Stimulated activated CD8-positive, alpha-beta memory T cell treated with anti-CD3 and anti-CD28 coated beads, Interleukin-2, amount 100 ng/mL, for 1 hour (primary cell): Measurements from ENCODE around the gene TREM2.

Source experiments
- DNase-seq, 2 donors: peaks; one replicate each; pipeline ENCODE4 v3.0.0-alpha.2; 2020; ENCODE audit warnings: low read depth in 2 of 2

The TREM2 gene

DNA sequence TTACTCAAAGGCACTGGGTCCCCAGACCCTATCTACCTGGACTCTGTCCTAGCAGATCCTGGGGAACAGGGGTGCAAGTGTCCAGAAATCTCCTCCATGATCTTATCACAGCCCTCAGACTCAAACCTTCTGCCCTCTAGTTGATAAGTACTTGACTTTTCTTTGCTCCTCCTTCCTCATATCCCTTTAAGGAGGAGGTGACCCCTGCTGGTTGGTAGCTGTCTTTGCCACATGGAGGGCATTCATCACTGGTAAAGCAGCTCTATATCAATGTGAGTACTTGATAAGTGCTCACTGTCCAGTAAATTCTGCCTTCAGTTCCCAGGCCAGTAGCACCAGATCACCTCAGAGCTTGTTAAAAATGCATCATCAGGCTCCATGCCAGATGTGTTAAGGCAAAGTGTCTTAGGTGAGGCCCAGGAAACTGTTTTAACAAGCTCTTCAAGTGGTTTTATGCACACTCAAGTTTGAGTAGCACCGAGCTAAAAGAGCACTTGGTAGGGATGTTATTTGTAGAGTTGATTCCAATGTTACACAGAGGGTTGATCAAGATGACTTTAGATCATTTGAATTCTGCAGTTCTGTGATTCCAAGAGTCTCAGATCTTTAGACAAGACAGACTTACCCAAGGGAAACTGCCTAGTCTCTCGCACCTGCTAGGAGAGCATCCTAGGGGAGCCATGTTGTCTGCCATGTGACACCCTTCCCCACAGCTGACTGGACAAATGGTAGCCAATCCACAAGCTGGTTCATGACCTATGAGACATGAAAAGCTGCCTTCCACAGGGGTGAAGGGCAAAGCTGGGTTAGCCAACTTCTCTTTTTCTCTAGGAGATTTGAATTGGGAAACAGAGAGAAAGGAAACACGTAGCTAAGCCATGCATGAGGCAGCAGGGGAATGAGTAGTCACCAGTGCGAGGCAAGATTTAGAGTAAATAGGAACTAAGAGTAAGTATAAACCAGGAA lies 19.4 kb upstream of the TREM2 start:
- no peak for DNase-seq

DNA sequence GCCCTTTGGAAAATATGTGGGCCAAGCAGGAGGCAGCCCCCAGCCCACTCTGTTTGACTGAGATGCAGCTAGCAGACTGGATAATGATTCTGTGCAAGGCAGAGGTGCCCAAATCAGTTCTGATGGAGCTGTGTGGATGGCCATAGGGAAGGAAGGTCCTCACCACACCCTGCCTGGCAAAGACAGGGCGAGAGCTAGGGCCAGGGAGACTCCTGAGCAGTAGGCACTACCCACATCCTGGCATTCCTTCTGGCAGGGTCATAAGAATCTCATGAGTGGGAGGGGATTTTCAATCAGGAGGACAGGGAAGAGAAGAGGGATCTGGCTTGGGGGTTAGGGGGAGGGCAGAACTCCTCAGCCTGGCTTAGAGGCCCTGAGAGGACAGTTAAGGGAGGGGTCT lies 18.6 kb upstream of the TREM2 start:
- DNase-seq = no peak

DNA sequence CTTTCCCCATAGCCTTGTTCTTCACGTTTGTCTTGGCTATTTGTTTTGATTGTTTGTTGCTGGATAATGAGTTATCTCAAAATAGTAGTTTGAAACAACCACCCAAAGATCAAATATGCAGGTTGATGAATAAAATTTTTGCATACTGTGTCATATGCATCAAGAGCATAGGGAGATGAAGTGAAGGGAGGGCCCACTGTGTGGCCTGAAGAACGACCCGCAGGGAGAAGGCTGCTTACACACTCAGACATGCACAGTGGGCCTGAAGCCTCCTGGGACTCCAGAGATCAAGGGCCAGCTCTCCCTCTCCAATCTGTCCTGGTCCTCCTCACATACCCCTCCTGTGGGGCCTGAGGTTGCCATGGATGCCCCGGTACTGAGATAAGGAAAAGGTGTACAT lies 16.2 kb upstream of the TREM2 start:
- DNase-seq = no peak

DNA sequence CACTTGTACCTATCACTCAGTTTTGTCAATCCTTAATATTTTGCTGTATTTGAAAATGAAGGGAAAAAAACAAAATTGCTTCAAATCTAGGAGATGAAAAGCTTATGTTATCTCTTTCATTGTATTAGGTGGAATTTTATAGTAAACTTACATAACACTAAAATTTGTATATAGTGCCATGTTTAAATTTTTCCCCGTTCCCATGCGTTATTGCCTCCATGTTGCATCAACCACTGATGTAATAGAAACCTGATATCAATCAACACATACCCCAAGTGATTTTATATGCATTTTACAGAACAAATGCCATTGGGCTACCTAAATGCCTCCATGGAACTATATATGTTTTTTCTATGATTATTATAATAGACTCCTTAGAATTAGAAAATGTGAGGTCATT lies 14.8 kb upstream of the TREM2 start:
- DNase-seq = no peak

DNA sequence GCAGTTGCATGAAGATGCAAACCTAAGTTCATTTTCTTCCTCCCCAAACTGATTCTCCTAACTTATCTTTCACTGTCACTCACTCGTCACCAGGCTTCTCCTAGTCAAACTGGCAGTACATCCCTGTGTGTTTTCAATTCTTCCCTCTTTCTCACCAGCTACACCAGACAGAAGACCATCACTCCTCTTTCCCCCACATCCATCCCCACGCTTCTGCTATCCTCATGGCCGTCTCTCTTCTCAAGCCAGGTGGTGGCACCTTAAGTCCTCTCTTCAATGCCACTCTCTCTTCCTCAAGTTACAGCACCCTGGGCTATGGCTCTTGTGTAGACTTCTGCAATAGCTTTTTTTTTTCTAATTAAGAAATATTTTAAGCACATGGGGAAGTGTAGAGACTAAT lies 14.4 kb upstream of the TREM2 start:
- DNase-seq = no peak

DNA sequence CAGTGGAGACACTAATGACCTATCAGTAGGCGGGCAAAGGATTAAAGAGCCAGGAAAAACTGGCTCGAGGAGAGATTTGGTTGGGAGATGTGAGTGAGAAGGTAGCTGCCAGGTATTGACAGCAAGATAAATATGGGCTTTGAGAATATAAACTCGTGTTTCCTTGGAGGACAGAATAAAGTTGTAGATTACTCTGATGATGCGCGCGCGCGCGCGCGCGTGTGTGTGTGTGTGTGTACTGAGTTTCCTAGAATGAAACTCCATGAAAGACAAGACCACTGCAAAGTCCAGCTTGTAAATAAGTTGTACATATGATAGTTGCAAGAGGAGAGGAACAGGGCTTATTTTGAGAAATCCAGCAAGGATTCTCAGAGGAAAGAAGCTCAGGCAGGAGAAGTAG lies 13.3 kb upstream of the TREM2 start:
- DNase-seq = no peak

DNA sequence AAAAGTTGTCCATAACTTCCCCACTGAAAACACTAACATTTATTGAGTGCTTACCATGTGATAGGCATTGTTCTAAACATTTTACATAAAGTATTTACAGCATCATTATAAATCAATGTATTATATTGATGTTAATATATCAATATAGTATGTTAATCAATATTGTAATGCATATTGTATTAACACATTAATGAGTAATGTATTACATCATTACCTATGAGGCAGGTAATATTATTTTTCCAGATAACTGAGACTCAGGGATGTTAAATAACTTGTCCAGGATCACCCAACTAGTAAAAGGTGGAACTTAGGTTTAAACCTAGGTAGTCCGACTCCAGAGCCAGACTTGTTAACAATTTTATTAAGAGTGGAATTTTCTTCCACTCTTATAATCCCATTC lies 12.2 kb upstream of the TREM2 start:
- DNase-seq = no peak

DNA sequence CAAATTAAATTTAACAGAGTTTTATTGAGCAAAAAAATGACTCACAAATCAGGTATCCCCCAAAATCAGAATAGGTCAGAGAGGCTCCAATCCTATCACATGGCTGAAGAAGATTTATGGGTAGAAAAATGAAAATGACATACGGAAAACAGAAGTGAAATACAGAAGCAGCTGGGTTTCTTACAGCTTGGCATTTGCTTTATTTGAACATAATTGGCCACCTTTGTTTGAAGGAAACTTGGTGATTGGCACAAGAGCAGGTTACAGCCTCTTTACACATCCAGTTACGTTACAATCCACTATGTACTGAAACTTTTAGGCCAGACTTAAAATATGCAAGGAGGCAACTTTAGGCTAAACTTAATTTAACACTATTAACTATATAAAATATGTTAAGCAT lies 11.7 kb upstream of the TREM2 start:
- no peak for DNase-seq

DNA sequence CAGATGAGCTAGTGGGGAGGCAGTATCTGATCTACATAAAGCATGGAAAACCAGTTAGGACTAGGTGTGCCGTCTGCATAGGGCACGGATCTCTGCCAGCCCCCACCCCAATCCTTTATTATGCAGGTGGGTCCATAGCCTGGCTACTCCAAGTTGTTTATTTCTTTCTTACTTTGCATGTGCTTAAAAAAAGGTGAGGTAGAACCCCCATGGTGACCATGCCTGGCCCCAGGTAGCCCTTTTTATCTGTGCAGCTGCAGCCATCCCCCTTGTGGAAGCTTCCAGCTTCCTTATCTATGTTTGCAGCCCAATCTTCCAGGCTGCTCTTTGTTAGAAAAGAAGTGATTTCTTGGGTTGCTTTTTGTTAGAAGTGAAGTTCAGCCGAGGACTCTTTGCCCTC lies 9.0 kb upstream of the TREM2 start:
- DNase-seq = no peak

DNA sequence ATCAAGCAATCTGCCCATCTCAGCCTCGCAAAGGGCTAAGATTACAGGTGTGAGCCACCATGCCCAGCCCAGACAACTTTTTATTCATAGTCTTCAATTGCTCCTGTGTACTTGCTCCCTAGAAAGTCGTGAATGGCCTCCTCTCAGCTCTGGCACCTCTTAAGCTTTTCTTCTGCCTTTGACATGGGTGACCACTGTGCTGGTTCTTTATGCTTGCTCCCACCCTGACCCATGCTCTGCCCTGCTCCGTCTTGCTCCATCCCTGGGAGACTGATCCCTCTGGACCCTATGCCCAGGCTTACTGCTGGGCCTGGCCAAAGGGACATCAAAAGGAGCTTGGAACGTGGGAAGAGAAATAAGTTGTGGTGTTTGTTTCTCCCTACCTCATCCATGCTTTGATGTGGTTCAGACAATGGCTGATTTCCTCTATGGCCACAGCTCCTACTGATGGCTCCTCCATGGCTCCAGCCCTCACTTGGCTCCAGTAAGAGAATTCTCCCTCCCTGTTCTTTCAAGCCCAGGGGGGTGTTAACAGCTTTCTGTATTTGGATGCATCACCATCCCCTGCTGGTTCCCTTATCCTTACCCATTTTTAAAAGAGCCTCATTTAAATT lies 7.7 kb upstream of the TREM2 start:
- DNase-seq = no peak

DNA sequence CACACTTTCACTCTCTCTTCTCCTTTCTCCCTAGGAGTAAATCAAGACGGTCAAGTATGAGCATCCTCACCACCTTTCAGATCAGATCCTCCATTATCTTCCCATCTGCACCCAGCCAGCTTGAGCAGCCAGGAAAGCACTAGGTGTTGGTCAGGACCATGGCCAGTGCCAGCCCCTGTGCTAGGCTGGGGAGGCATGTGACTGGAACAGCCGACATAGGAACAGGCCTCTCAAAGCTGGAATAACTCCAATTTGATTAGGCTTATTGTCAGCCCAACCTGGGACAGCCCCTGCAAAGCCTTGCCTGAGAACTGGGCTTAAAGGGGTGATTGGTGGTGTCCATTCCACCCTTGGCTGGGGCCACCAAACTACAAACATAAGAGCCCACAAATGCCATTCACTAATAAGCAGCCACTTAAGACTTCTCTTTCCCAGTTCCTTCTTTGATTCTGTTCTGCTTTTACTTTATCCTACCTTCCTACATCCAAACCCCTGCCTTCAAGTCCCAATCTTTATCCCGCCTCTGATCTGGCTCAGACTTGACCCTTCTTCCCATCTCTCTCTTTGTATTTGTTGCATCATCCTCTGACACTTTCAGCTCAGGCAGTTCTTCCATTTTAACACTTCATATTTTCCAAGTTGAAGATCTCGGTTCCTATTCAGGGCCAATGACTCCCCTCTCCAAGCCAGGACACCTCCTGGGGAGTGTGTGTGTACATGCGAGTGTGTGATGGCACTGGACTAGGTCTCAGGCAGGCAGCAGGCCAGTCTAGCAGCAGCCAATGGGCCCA lies 4.5 kb upstream of the TREM2 start:
- DNase-seq = no peak

DNA sequence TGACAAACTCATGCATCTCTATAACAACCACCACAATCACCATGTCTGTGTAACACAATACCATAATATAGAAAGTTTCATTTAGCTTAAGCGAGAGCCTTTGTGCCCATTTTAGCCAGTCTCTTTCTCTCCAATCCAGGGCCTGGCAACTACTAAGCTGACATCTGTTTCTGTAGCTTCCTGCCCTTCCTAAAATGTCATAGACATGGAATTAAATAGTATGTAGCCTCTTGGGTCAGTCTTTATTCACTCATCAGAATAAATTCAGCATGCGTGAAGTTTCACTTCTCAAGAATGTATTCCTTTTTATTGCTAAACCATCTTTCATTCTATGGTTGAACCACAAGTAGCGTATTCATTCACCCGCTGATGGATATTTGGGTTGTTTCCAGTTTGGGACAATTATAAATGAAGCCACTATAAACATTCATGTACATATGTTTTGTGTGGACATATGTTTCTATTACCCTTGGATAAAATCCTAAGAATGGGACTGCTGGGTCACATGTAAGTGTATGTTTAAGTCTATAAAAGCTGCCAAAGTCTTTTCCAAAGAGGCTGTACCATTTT lies 1.7 kb upstream of the TREM2 start:
- DNase-seq = no peak

DNA sequence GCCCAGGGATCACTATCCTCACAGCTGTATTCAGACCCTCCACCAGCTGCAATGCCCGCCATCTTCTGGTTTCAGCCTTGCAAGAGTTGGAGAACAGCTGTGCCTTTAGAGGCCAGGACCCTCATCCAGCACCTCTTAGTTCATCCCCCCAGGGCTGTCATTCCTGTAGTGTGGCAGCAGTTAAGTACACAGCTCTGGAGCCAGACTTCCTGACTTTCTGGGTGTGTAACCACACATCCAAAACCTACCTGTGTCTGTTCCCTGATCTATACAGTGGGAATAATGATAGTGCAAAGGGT lies 452 bp upstream of the TREM2 start:
- no peak for DNase-seq

DNA sequence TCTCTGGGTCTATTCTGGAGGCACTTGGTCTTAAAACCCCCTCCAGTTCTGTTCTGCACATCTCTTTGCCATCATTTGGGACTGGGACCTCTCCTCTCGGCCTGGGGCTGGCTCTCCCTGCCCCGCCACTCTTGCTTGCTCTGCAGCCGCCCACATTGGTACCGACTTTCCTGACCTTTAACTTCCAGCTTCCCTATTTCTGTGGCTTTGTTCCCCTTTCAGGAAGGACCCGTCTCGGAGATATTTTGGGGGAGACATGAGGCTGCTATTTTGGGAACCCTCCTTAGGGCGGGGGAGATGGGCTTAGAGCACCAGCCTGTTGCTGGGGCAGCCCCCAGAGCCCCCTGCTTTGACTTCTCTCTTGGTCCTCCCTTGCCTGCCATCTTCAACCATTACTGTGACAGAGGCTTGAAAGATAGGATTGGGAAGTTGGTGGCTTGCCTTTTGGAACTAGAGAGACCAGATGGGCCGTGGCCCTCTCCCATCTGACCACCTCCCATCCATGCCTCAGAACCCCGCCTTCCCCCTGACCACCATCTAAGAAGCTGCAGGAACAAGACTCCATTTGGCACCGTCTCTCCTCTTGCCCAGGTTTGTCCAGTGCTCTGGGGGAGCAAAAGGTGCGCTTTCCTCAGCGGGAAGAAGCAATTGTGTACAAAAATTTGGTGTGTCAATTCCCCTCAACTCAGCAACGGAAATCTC lies 914 bp downstream of the TREM2 start:
- no peak for DNase-seq

DNA sequence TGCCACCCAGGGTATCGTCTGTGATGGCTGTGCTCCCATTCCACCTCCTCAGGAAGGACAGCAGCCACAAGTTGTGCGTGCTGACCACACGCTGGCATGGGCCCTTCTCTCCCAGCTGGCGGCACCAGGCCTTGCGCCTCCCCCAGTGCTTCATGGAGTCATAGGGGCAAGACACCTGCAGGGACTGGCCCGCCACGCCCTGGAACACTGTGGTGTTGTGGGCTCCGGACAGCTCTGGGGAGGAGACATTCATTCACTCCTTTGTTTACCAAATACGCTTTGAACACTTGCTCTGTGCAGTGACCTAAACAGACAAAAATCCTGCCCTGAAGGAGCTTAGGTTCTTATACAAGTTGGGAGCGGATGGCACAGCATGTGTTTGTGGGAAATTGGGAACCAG lies 1.5 kb downstream of the TREM2 start:
- no peak for DNase-seq

DNA sequence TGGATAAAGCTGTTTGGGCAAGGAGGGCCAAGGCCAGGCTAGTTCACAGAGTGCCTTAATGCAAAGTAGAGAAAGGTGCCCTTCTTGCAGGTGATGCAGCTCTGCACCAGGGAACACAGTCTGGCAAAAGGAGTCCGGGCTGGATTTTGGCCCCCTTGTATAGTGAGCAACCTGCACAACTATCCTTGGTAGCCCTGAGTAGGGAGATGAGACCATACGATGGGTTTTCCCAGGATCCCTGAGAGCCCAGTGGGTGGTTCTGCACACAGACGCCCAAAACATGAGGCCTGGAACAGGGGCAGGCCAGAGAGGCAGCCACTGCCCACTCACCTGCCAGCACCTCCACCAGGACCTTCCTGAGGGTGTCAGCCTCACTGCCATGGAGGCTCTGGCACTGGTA lies 2.0 kb downstream of the TREM2 start:
- DNase-seq = no peak

DNA sequence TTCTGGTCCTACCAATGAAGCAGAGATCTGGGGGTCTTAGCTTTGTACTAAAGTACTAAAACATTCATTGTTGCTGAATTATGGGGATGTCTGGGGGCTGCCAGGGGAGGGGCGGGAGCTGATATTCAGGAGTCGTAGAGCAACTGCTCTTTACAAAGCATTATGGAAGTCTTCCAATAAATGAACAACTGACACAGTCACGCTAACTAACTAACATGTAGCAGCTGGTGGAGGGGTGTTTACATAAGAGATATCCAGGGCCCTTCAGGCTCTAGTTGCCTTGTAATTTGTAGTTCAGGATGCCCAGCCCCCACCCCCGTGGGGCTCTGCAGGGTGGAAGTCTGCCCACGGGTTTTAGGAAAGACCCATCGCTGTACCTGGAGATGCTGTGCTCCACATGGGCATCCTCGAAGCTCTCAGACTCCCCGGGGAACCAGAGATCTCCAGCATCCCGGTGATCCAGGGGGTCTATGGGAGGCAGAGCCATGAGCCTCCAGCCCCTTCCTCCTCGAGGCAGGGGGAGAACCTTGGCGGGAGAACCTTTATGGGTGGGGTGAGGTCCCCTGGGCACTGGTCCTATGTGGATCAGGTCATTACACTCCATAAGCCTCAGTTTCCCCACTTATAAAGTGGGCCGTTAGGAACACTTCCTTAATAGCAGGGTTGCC lies 3.4 kb downstream of the TREM2 start:
- no peak for DNase-seq

DNA sequence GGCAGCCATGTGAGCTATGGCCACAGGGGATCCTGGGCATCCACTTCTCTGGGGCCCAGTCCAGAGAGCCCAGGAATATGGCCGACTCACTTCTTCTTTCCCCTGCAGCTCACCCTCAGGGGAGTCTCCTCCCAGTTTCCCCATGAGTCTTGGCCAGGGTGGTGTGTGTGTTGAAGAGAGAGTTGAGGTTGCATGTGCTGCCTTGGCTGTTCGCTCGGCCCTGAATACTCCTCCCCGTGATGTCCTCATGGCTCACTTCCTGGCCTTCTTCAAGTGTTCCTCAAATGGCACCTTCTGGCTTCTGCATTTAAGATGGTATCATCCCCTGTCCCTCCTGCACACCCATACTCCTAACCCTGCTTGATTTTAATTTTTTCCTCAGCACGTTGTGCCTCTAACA lies 5.6 kb downstream of the TREM2 start:
- no peak for DNase-seq

DNA sequence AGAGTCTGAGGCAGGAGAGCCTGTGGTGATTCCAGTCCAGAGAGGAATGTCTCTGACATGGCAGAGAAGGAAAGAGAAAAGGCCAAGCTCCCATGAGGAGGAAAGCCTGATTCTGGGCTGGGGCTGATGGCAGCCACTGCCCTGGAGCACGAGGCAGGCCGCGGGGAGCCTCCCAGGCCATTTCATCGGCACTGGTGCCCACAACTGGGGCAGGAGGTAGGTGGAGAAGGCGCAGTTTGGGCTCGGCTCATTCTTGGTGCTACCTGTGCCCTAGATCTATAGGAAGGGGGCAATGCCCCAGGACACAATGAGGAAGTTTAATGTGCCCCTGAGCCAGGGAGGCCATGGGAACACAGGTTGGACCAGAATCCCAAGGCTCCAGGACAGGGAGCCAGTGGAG lies 6.1 kb downstream of the TREM2 start:
- DNase-seq = no peak

DNA sequence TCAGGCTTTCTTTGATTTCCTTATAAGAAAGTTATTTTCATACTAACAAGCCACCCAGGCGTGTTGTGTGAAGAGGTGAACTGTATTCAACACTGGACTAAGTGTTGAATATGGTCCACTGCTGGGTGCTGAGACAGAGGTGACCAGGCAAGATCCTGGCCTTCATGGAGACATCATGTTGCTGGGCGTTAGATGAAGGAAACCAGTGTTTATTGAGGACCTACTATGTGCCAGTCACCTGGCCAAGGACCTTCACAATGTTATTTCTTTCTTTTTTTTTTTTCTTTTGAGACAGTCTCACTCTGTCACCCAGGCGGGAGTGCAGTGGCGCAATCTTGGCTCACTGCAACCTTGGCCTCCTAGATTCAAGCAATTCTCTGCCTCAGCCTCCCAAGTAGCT lies 6.9 kb downstream of the TREM2 start:
- no peak for DNase-seq

DNA sequence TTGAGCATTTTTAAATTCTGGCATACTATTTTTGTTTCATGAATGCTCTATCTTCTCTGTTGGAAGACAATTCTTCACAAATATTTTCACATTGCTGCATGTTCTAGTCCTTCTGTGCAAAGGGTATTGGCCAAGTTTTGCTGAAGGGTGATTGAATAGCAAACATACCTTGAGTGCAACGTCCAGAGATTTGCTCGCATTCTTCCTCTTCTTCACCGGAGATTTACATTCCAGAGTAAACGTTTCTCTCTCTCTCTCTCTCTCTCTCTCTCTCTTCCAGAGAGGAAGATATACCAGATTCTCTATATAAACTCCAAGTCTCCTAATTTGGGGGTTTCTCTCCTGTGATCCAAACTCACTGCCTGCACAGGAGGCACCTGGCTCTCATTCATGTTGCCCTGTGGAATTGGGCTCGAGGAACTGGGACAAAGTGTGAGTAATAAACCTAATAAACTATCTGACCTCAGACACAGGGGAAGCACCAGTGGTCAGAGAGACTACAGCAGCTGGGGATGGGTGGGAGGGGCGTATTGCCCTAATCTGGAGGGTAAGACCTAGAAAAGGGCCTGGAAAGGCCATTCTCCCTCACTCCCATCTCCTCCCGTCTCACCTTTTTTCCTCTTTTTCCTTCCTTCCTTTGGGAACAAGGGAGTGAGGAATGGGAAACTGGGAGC lies 7.6 kb downstream of the TREM2 start:
- DNase-seq = no peak
